Keratinocyte (primary cell): ENCODE data around the gene FAM177A1. TPM values are rescaled to one million over a fixed set of nuclear protein-coding genes. Genes with fewer than 3 reads are reported as not detected.
"Not testable (repeated sequence)": the region's sequence is repeated elsewhere in the genome, so short reads cannot be mapped to it uniquely, and the experiment has no call there.

Experiments used
- DNase-seq: peaks from one replicate; pipeline ENCODE4 v3.0.0-alpha.2; 2011; ENCODE audit warnings: low read depth, missing footprints, low spot score
- FAIRE-seq: peaks from 2 replicates; lab custom pipeline; 2011; peaks lifted over from hg19 to GRCh38; lab: Jason Lieb, UNC
- H2AFZ ChIP-seq: 2 replicates; pipeline ENCODE4 v1.6.0; 2012; ENCODE audit warnings: low read length, control low read depth, inconsistent platforms; ENCODE audit not compliant: control insufficient read depth
- H3K27ac ChIP-seq: 2 replicates; pipeline ENCODE4 v1.5.1; 2011; ENCODE audit warnings: low read length; ENCODE audit not compliant: control insufficient read depth, insufficient read depth
- H3K27me3 ChIP-seq: 3 replicates; pipeline ENCODE4 v1.6.0; 2011; ENCODE audit warnings: low read length; ENCODE audit not compliant: control insufficient read depth, insufficient read depth; ENCODE audit errors: extremely low read depth
- H3K36me3 ChIP-seq, 2 experiments: 2 replicates in 1 of 2; 3 replicates in 1 of 2; pipeline ENCODE4 v1.5.1; 2011; ENCODE audit warnings: low read length in 2 of 2, mild to moderate bottlenecking in 1 of 2; ENCODE audit not compliant: control insufficient read depth in 2 of 2, insufficient read depth in 2 of 2; ENCODE audit errors: extremely low read depth in 1 of 2
- H3K4me1 ChIP-seq: 3 replicates; pipeline ENCODE4 v1.5.1; 2011; ENCODE audit warnings: low read length; ENCODE audit not compliant: control insufficient read depth, insufficient read depth; ENCODE audit errors: extremely low read depth
- H3K4me2 ChIP-seq: 3 replicates; pipeline ENCODE4 v1.6.0; 2011; ENCODE audit warnings: low read depth, low read length; ENCODE audit not compliant: control insufficient read depth, insufficient read depth; ENCODE audit errors: extremely low read depth
- H3K4me3 ChIP-seq, 3 experiments: fragments of 200-600 bp in 1 of 3; sonication (generic) in 1 of 3; 2 replicates in 2 of 3; 3 replicates in 1 of 3; pipeline ENCODE4 v1.5.1; 2011 to 2016; ENCODE audit warnings: low read length in 3 of 3, mild to moderate bottlenecking in 3 of 3, control low read depth in 2 of 3, inconsistent platforms in 1 of 3, low read depth in 1 of 3, mixed read lengths in 1 of 3, mixed run types in 1 of 3, moderate library complexity in 1 of 3; ENCODE audit not compliant: control insufficient read depth in 2 of 3, insufficient read depth in 2 of 3; ENCODE audit errors: extremely low read depth in 1 of 3
- H3K79me2 ChIP-seq: 2 replicates; pipeline ENCODE4 v1.6.0; 2012; ENCODE audit warnings: low read length; ENCODE audit not compliant: control insufficient read depth, insufficient read depth
- H3K9ac ChIP-seq: 3 replicates; pipeline ENCODE4 v1.6.0; 2011; ENCODE audit warnings: low read length; ENCODE audit not compliant: control insufficient read depth, insufficient read depth; ENCODE audit errors: extremely low read depth
- H3K9me1 ChIP-seq: 3 replicates; pipeline ENCODE4 v1.6.0; 2011; ENCODE audit warnings: low read length; ENCODE audit not compliant: control insufficient read depth, insufficient read depth; ENCODE audit errors: extremely low read depth
- H3K9me3 ChIP-seq: 2 replicates; pipeline ENCODE4 v1.5.1; 2012; ENCODE audit warnings: low read depth, low read length; ENCODE audit not compliant: control insufficient read depth
- H4K20me1 ChIP-seq: 3 replicates; pipeline ENCODE4 v1.6.0; 2011; ENCODE audit warnings: low read length; ENCODE audit not compliant: control insufficient read depth, insufficient read depth; ENCODE audit errors: extremely low read depth
- CTCF ChIP-seq, 3 experiments: IDR thresholded peaks in 1 of 3; conservative IDR thresholded peaks in 1 of 3; optimal IDR thresholded peaks in 1 of 3; 2 replicates in 2 of 3; 3 replicates in 1 of 3; pipeline versions ENCODE3 to v1.5.1; 2011; ENCODE audit warnings: low read length in 3 of 3, mild to moderate bottlenecking in 3 of 3, moderate library complexity in 2 of 3, control low read depth in 1 of 3, inconsistent platforms in 1 of 3; ENCODE audit not compliant: insufficient read depth in 2 of 3; ENCODE audit errors: extremely low read depth in 1 of 3
- EZH2 ChIP-seq: IDR thresholded peaks from one replicate; pipeline ENCODE4 v1.6.1; 2012; ENCODE audit warnings: inconsistent platforms, mild to moderate bottlenecking, low read length, moderate library complexity
- dilution Hi-C: fragments of 300-500 bp; cut with MboI; formaldehyde crosslinking; loops from one replicate; pipeline ENCODE4 v1.7.0; 2020; ENCODE audit warnings: low sequenced_read_pairs; ENCODE audit not compliant: extremely low pct_ligation_motif_present
- polyA plus RNA-seq, 5 experiments: library from polyadenylated mRNA; depleted of rRNA in 3 of 5; stranded (reverse) in 3 of 5; stranded (forward) in 1 of 5; unstranded in 1 of 5; fragments of >200 nt; gene quantifications; 1 replicate in 1 of 5; 2 replicates in 3 of 5; 3 replicates in 1 of 5; pipeline versions ENCODE4 v1.2.1 to v1.2.3, GENCODE V29; 2011 to 2012; ENCODE audit warnings: missing spikeins in 2 of 5, low read depth in 1 of 5, low replicate concordance in 1 of 5

Gene FAM177A1
- polyA plus RNA-seq, 1 donor (not counting 4 experiments of a cell fraction or from before 2014, with no cell fraction given), result 53.1 TPM

DNA sequence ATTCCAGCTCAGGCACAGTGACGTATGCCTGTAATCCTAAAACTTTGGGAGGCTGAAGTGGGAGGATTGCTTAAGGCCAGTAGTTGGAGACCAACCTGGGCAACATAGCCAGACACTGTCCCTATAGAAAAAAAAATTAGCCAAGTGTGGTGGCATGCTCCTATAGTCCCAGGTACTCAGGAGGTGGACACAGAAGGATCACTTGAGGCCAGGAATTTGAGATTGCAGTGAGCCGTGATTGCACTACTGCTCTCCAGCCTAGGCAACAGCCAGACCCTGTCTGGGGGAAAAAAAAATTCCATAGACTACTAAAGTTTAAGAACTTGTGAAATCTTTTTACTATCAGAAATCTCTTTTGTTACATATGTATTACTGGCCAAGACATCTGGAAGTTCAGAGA lies 6.6 kb downstream of the FAM177A1 start:
- Histone ChIP-seq H3K27ac (no peak overlapping the region), H3K9me1 (no peaks in the 10 kb centered on the region), H2AFZ (no peak overlapping the region), H3K9me3 (no peaks in the 10 kb centered on the region), H3K9ac (no peak overlapping the region), H3K36me3 (peaks cover 0 to 3% of the 10 kb centered on the region in 2 experiments), H3K27me3 (no peaks in the 10 kb centered on the region), H4K20me1 (no peaks in the 10 kb centered on the region), H3K79me2 (peaks cover 27% of the 10 kb centered on the region), H3K4me2 (no peak overlapping the region), H3K4me1 (peaks cover 2% of the 10 kb centered on the region), H3K4me3 (no peak overlapping the region)
- no peak for FAIRE-seq
- dilution Hi-C loops, result no loop called here
- TF ChIP-seq EZH2 (no peak), CTCF (optimal IDR thresholded peaks at IDR 0.05 in 1 of 3, IDR thresholded peaks at IDR 0.05 in 1 of 3, conservative IDR thresholded peaks at IDR 0.05 in 1 of 3; ENCODE audit: extremely low read depth in 1 of 3, insufficient read depth in 2 of 3, low read length in 3 of 3) (no peak)
- DNase-seq, result no peak

GRCh38 chr14:35061113-35061791 lies 15.2 kb downstream of the FAM177A1 start:
- H4K20me1 ChIP-seq, dilution Hi-C loops, H3K9me1 ChIP-seq, H3K9me3 ChIP-seq, DNase-seq, H3K27me3 ChIP-seq, H3K79me2 ChIP-seq, H3K4me1 ChIP-seq, H3K36me3 ChIP-seq: not testable (repeated sequence)
- Histone ChIP-seq H3K4me3 (peak overlapping the region in 2 of 3 experiments; percentile 14 to 51), H2AFZ (peak overlapping the region; percentile 63), H3K27ac (peak overlapping the region; percentile 70), H3K4me2 (peak overlapping the region; percentile 79), H3K9ac (peak overlapping the region; percentile 50)
- peak; percentile 46 for FAIRE-seq

DNA sequence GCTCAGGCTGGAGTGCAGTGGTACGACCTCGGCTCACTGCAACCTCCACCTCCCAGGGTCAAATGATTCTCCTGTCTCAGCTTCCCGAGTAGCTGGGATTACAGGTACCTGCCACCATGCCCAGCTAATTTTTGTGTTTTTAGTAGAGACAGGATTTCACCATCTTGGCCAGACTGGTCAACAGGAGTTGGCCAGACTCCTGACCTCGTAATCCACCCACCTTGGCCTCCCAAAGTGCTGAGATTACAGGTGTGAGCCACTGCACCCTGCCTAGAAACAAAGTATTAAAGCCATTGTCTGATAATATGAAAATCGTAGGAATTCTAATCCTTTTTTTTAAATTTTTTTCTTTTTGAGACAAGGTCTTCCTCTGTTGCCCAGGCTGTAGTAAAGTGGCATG lies 19.7 kb downstream of the FAM177A1 start:
- H3K27me3 ChIP-seq, H3K4me2 ChIP-seq, H3K4me1 ChIP-seq, H2AFZ ChIP-seq, H3K27ac ChIP-seq, DNase-seq, H4K20me1 ChIP-seq, H3K9me1 ChIP-seq, H3K79me2 ChIP-seq, dilution Hi-C loops, H3K9ac ChIP-seq, FAIRE-seq, H3K9me3 ChIP-seq, H3K36me3 ChIP-seq, H3K4me3 ChIP-seq: not testable (repeated sequence)
